Measurements from ENCODE around the gene PEAK1.

The PEAK1 gene

GRCh38 chr15:77091097-77091496 is 328.8 kb downstream of the PEAK1 start:
- DNase-seq (ENCODE audit: low spot score), result no peak

- no peak for DNase-seq (ENCODE audit: low spot score)
Observed at GRCh38 chr15:77087213-77087612, 332.7 kb downstream of the PEAK1 start.

GRCh38 chr15:77085297-77085696 is 334.6 kb downstream of the PEAK1 start:
- DNase-seq (ENCODE audit: low spot score), result no peak

- no peak for DNase-seq (ENCODE audit: low spot score)
Observed at GRCh38 chr15:77084436-77084835, 335.5 kb downstream of the PEAK1 start.

- peak; percentile 97 for DNase-seq (ENCODE audit: low spot score)
Observed at GRCh38 chr15:77083381-77084160, 336.3 kb downstream of the PEAK1 start.

GRCh38 chr15:77081971-77082370 is 337.9 kb downstream of the PEAK1 start:
- DNase-seq (ENCODE audit: low spot score), result no peak

GRCh38 chr15:77076323-77076915 is 343.5 kb downstream of the PEAK1 start:
- no peak for DNase-seq (ENCODE audit: low spot score)

- DNase-seq (ENCODE audit: low spot score), result no peak
Observed at GRCh38 chr15:77075528-77075927, 344.4 kb downstream of the PEAK1 start.

- no peak for DNase-seq (ENCODE audit: low spot score)
Observed at GRCh38 chr15:77074350-77074749, 345.6 kb downstream of the PEAK1 start.

- no peak for DNase-seq (ENCODE audit: low spot score)
Observed at GRCh38 chr15:77071305-77072223, 348.3 kb downstream of the PEAK1 start.

- peak; percentile 95 for DNase-seq (ENCODE audit: low spot score)
Observed at GRCh38 chr15:77070495-77071304, 349.2 kb downstream of the PEAK1 start, which contains the start of gene TSPAN3. TSPAN3 (minus strand) TSS chr15:77071109; CDS start chr15:77070954, 155 bp downstream.

- DNase-seq (ENCODE audit: low spot score), result no peak
Observed at GRCh38 chr15:77070180-77070494, 349.8 kb downstream of the PEAK1 start.

GRCh38 chr15:77069521-77070121 is 350.3 kb downstream of the PEAK1 start:
- no peak for DNase-seq (ENCODE audit: low spot score)

- DNase-seq (ENCODE audit: low spot score), result no peak
Observed at GRCh38 chr15:77068633-77069032, 351.3 kb downstream of the PEAK1 start.

GRCh38 chr15:77067691-77068367 is 352.1 kb downstream of the PEAK1 start:
- no peak for DNase-seq (ENCODE audit: low spot score)

- no peak for DNase-seq (ENCODE audit: low spot score)
Observed at GRCh38 chr15:77066971-77067690, 352.8 kb downstream of the PEAK1 start.

GRCh38 chr15:77064539-77065308 is 355.2 kb downstream of the PEAK1 start:
- DNase-seq (ENCODE audit: low spot score), result no peak

- DNase-seq (ENCODE audit: low spot score), result no peak
Observed at GRCh38 chr15:77064063-77064462, 355.8 kb downstream of the PEAK1 start.

- no peak for DNase-seq (ENCODE audit: low spot score)
Observed at GRCh38 chr15:77063249-77063648, 356.7 kb downstream of the PEAK1 start.
